Muscle layer of duodenum (tissue), 2 donors: ENCODE results near the gene GORASP2.

Experiments
- H3K27ac ChIP-seq: one replicate; pipeline ENCODE4 v1.7.0; 2013; ENCODE audit warnings: mild to moderate bottlenecking, low read length
- H3K27me3 ChIP-seq: one replicate; pipeline ENCODE4 v1.7.0; 2013; ENCODE audit warnings: low read depth, mild to moderate bottlenecking, control low read depth, low read length
- H3K36me3 ChIP-seq, 2 donors: one replicate each; pipeline ENCODE4 v1.7.0; 2013; ENCODE audit warnings: low read length in 2 of 2, control low read depth in 1 of 2, mild to moderate bottlenecking in 1 of 2; ENCODE audit not compliant: insufficient read depth in 2 of 2, control insufficient read depth in 1 of 2
- H3K4me1 ChIP-seq, 2 donors: one replicate each; pipeline ENCODE4 v1.7.0; 2013; ENCODE audit warnings: low read length in 2 of 2, mild to moderate bottlenecking in 2 of 2, control low read depth in 1 of 2, moderate library complexity in 1 of 2; ENCODE audit not compliant: insufficient read depth in 2 of 2, control insufficient read depth in 1 of 2
- H3K4me3 ChIP-seq, 2 donors: one replicate each; pipeline ENCODE4 v1.7.0; 2013; ENCODE audit warnings: low read length in 2 of 2, low read depth in 1 of 2, mild to moderate bottlenecking in 1 of 2
- H3K9me3 ChIP-seq, 2 donors: one replicate each; pipeline ENCODE4 v1.7.0; 2013; ENCODE audit warnings: low read length in 2 of 2, control low read depth in 1 of 2, mild to moderate bottlenecking in 1 of 2; ENCODE audit not compliant: control insufficient read depth in 1 of 2
- donor health status: healthy.

The GORASP2 gene

GRCh38 chr2:170943041-170943440 is 14.0 kb downstream of the GORASP2 start:
- Histone ChIP-seq H3K36me3 (no peaks in the 10 kb centered on the region), H3K4me1 (no peaks in the 10 kb centered on the region)

GRCh38 chr2:170943596-170943995 is 14.5 kb downstream of the GORASP2 start:
- Histone ChIP-seq H3K27ac (no peak overlapping the region), H3K4me1 (no peaks in the 10 kb centered on the region), H3K9me3 (no peaks in the 10 kb centered on the region), H3K36me3 (no peaks in the 10 kb centered on the region), H3K27me3 (no peaks in the 10 kb centered on the region), H3K4me3 (no peak overlapping the region)

More at GRCh38 chr2:170943041-170943440, 14.0 kb downstream of the GORASP2 start:
- Histone ChIP-seq H3K27me3 (no peaks in the 10 kb centered on the region), H3K27ac (no peak overlapping the region), H3K9me3 (no peaks in the 10 kb centered on the region), H3K4me3 (no peak overlapping the region)

- H3K9me3 ChIP-seq, result no peaks in the 10 kb centered on the region
- H3K4me1 ChIP-seq, result no peaks in the 10 kb centered on the region
- H3K27me3 ChIP-seq, result no peaks in the 10 kb centered on the region
- H3K27ac ChIP-seq, result no peak overlapping the region
- H3K36me3 ChIP-seq, result peaks cover 0 to 4% of the 10 kb centered on the region in 2 donors
- H3K4me3 ChIP-seq, result no peak overlapping the region
Measured at GRCh38 chr2:170944545-170944944, 15.5 kb downstream of the GORASP2 start.

DNA sequence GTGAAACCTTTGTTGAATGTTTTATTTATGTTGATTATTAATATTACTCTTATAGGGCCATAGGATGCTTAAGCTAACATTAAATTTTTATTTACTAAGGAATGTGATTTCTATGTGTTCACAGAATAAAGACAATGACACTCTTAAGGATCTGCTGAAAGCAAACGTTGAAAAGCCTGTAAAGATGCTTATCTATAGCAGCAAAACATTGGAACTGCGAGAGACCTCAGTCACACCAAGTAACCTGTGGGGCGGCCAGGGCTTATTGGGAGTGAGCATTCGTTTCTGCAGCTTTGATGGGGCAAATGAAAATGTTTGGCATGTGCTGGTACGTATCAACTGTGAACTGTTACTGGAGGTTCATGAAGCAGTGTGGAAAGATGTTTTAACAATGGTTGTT is 20.4 kb downstream of the GORASP2 start:
- H3K4me3 ChIP-seq, result no peak overlapping the region
- no peaks in the 10 kb centered on the region for H3K27me3 ChIP-seq
- H3K9me3 ChIP-seq, result no peaks in the 10 kb centered on the region
- H3K27ac ChIP-seq, result no peak overlapping the region
- H3K36me3 ChIP-seq, result peaks cover 36 to 38% of the 10 kb centered on the region in 2 donors
- no peaks in the 10 kb centered on the region for H3K4me1 ChIP-seq

GRCh38 chr2:170950221-170950761 is 21.2 kb downstream of the GORASP2 start:
- Histone ChIP-seq H3K4me1 (no peaks in the 10 kb centered on the region), H3K9me3 (no peaks in the 10 kb centered on the region), H3K27me3 (no peaks in the 10 kb centered on the region), H3K27ac (no peak overlapping the region), H3K4me3 (no peak overlapping the region), H3K36me3 (peaks cover 45 to 46% of the 10 kb centered on the region in 2 donors)

GRCh38 chr2:170953941-170954340 is 24.9 kb downstream of the GORASP2 start:
- Histone ChIP-seq H3K4me1 (no peaks in the 10 kb centered on the region), H3K36me3 (peaks cover 63 to 76% of the 10 kb centered on the region in 2 donors), H3K27ac (no peak overlapping the region), H3K27me3 (no peaks in the 10 kb centered on the region), H3K4me3 (no peak overlapping the region), H3K9me3 (no peaks in the 10 kb centered on the region)

DNA sequence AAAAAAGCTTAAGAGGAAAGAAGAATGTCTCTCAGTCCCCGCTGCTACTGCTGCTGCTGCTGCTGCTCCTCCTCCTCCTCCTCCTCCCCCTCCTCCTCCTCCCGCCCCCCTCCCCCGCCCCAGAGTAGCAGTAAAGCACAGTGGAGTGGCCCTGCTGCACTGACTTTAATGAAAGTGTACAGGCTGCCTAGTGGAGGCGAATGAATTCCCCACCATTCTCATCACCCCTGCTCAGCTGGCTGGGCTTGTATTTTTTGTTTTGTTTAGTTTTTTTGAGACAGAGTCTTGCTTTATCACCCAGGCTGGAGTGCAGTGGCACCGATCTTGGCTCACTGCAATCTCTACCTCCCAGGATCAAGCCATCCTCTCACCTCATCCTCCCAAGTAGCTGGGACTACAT is 34.3 kb downstream of the GORASP2 start:
- Histone ChIP-seq H3K27me3 (no peaks in the 10 kb centered on the region), H3K36me3 (peaks cover 50 to 70% of the 10 kb centered on the region in 2 donors), H3K27ac (no peak overlapping the region), H3K9me3 (no peaks in the 10 kb centered on the region), H3K4me1 (no peaks in the 10 kb centered on the region), H3K4me3 (no peak overlapping the region)

GRCh38 chr2:170965446-170966225 is 36.6 kb downstream of the GORASP2 start:
- H3K36me3 ChIP-seq, result peaks cover 42 to 57% of the 10 kb centered on the region in 2 donors
- no peak overlapping the region for H3K4me3 ChIP-seq
- no peaks in the 10 kb centered on the region for H3K4me1 ChIP-seq
- H3K27me3 ChIP-seq, result no peaks in the 10 kb centered on the region
- no peaks in the 10 kb centered on the region for H3K9me3 ChIP-seq
- H3K27ac ChIP-seq, result no peak overlapping the region

DNA sequence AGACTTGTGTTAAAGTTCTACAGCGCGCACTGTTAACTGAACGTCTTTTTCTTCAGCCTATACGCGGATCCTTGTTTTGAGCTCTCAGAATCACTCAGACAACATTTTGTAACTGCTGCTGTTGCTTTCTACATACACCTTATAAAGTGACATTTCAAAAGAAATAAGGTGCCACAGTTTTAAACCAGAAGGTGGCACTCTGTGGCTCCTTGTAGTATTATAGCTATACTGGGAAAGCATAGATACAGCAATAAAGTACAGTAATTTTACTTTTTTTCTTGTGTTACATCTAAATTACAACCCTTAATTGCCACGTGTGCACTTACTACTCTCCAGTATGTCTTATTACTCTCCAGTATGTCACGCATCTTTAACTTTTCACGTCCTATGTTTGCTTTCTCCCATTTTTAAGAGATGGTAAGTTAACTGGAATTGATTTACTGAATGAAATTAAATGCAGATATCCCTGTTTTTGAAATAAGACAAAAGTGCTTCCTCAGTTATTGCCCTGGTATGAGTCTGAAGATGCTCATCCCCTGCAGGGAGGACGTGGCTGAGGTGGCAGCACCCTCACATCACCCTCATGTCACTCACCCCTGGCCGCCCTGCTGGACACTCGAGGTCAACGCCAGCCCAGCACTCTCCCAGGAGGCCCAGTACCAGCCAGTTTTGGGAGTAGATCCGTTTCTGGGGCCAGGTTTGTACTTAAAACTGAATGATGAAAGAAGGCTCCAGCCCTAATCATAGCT is 37.8 kb downstream of the GORASP2 start:
- H3K27ac ChIP-seq, result no peak overlapping the region
- H3K36me3 ChIP-seq, result peaks cover 31 to 45% of the 10 kb centered on the region in 2 donors
- H3K9me3 ChIP-seq, result no peaks in the 10 kb centered on the region
- H3K4me3 ChIP-seq, result no peak overlapping the region
- no peaks in the 10 kb centered on the region for H3K4me1 ChIP-seq
- no peaks in the 10 kb centered on the region for H3K27me3 ChIP-seq

DNA sequence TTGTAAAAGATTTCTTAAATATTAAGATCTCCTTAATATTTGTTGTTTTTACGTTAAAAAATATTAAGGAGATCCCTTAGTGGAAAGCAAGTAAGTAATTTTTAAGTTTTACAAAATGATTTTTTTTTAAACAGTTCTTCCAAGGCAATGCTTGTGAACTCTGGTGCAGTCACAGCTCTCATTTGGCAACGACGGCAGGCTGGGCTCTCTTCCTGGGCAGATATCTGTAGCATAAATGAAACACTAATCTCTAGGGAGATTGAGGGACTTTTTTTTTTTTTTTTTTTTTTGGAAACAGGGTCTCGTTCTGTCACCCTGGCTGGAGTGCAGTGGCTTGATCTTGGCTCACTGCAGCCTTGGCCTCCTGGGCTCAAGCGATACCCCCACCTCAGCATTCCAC is 38.5 kb downstream of the GORASP2 start:
- H3K27ac ChIP-seq, result no peak overlapping the region
- H3K4me3 ChIP-seq, result no peak overlapping the region
- H3K4me1 ChIP-seq, result no peaks in the 10 kb centered on the region
- no peaks in the 10 kb centered on the region for H3K9me3 ChIP-seq
- H3K36me3 ChIP-seq, result peaks cover 24 to 38% of the 10 kb centered on the region in 2 donors
- H3K27me3 ChIP-seq, result no peaks in the 10 kb centered on the region

- Histone ChIP-seq H3K4me1 (no peaks in the 10 kb centered on the region), H3K4me3 (no peak overlapping the region), H3K36me3 (peaks cover 24 to 33% of the 10 kb centered on the region in 2 donors), H3K27me3 (no peaks in the 10 kb centered on the region), H3K27ac (no peak overlapping the region), H3K9me3 (no peaks in the 10 kb centered on the region)
Measured at GRCh38 chr2:170968205-170969003, 39.4 kb downstream of the GORASP2 start.
